ENCODE results near the gene CNTNAP3.
"Not testable (repeated sequence)": the region's sequence is repeated elsewhere in the genome, so short reads cannot be mapped to it uniquely, and the experiment has no call there.

Gene CNTNAP3

DNA sequence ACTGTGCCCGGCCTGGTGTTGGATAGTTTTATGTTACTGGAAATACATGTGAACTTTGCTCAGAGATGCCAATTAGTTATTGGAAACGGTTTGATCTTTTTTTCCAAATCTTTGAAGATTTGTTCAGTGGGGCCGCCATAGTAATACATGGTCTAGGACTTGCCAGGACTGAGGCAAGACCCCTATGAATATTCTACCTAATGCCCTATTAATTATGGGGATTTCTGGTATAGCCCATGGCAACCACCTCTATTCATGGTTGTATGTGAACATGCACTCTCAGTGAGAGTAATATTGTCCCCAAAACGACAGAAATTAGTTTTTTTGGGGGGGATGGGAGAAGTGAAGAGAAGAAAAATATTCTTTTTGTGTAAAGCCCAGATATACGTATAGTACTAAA is 220.3 kb downstream of the CNTNAP3 start:
- DNase-seq: not testable (repeated sequence)

DNA sequence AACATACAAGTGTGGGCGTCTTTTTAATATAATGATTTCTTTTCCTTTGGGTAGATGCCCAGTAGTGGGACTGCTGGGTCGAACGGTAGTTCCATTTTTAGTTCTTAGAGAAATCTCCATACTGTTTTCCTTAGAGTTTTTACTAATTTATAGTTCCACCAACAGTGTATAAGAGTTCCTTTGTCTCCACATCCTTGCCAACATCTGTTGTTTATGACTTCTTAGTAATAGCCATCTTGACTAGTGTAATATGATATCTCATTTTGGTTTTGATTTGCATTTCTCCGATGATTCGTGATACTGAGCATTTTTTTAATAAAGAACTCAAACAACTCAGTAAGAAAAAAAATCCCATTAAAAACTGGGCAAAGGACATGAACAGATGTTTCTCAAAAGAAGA is 225.0 kb downstream of the CNTNAP3 start:
- DNase-seq: not testable (repeated sequence)

- not testable (repeated sequence) for DNase-seq
Observed at GRCh38 chr9:39054453-39054852, 233.5 kb downstream of the CNTNAP3 start.

DNA sequence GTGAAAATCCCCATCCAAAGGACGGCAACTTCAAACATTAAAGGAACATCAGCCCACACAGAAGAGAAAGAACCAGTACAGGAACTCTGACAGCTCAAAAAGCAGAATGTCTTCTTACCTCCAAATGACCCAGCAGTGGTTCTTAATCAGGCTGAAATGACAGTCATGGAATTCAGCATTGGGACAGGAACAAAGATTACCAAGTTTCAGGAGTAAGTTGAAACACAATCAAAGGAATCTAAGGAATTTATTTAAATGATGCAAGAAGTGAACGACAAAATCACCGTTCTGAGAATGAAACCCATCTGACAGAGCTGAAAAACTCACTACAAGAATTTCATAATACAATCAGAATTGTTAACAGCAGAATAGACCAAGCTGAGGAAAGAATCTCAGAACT is 241.1 kb downstream of the CNTNAP3 start:
- DNase-seq: not testable (repeated sequence)

DNA sequence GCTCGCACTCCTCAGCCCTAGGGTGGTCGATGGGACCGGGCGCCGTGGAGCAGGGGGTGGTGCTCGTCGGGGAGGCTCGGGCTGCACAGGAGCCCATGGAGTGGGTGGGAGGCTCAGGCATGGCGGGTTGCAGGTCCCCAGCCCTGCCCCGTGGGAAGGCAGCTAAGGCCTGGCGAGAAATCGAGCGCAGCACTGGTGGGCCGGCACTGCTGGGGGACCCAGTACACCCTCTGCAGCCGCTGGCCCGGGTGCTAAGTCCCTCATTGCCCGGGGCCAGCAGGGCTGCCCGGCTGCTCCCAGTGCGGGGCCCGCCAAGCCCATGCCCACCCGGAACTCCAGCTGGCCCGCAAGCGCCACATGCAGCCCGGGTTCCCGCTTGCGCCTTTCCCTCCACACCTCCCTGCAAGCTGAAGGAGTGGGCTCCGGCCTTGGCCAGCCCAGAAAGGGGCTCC is 245.6 kb downstream of the CNTNAP3 start:
- DNase-seq: not testable (repeated sequence)

GRCh38 chr9:39041774-39042173 is 246.2 kb downstream of the CNTNAP3 start:
- not testable (repeated sequence) for DNase-seq

GRCh38 chr9:39039148-39039547 is 248.8 kb downstream of the CNTNAP3 start:
- not testable (repeated sequence) for DNase-seq

GRCh38 chr9:39038221-39038620 is 249.7 kb downstream of the CNTNAP3 start:
- DNase-seq: not testable (repeated sequence)

GRCh38 chr9:39033849-39034248 is 254.1 kb downstream of the CNTNAP3 start:
- not testable (repeated sequence) for DNase-seq

DNA sequence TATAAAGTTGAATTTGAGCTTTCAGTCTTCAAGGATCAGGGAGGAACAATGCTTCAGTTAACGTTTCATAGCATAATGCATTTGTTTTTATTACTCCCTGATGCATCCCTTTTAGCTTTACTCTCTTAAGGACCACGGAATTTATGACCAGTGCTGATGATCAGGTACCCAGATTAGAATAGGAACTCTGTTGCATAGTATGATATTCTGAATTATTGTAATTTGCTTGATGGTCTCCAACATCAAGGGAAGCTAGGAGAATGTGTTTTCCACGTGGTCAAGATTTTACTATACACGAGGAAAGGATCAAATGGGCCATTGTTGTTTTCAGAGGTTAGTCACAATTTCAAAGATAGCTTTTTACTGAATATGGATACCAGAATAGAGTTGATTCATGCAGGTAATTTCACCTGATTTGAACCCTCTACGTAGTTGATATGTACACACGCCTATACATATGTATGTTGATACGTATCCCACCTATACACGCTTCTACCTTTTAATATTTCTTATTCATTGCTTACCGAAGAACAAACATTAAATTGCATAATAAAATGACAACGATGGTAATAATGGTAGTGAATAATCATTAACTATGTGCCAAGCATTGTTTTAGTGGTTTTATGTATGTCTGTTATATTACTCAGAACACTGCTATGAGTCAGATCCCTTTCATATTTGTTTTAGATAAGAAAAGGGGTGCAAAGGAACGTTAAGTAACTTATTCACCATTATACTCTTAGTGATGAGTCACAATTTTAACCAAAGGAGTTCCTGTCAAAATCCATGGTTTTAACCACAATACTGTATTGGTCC is 257.6 kb downstream of the CNTNAP3 start:
- not testable (repeated sequence) for DNase-seq

DNA sequence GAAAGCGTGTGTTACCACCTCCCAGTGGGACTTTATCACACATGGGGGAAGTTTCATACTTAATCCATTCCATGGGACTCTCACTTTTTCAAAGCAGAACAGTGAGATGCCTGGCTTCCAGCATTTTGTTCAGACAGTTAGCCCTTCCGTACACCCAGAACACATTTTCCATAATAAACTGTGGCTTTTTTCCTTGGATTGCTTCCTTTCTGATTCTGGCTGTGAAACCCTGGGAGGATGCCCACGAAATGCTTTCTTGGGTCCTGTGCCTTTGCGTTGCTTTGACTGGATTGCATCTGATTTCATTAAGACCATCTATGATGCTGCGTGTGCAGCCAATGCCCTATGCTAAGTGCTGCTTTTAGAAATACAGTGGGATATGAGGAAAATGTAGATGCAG is 259.1 kb downstream of the CNTNAP3 start:
- not testable (repeated sequence) for DNase-seq

DNA sequence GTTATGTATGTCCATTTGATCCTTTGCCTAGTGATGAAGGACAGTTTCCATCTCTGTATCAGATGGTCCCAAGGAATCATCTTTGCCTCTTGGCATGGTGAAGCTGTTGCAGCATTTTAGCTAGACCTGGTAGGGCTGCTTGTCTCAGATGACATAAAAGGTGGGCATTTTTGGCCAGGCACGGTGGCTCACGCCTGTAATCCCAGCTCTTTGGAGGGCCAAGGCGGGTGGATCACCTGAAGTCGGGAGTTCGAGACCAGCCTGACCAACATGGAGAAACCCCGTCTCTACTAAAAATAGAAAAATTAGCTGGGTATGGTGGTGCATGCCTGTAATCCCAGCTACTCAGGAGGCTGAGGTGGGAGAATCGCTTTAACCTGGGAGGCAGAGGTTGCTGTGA is 259.8 kb downstream of the CNTNAP3 start:
- DNase-seq: not testable (repeated sequence)

- not testable (repeated sequence) for DNase-seq
Observed at GRCh38 chr9:39025911-39026588, 261.9 kb downstream of the CNTNAP3 start.
